ENCODE measurements around the gene NLGN1. TPM values are rescaled to one million over a fixed set of nuclear protein-coding genes. Genes with fewer than 3 reads are reported as not detected.

NLGN1 gene
- total RNA-seq, 1 donor from 2014 or later = 34.8 TPM

DNA sequence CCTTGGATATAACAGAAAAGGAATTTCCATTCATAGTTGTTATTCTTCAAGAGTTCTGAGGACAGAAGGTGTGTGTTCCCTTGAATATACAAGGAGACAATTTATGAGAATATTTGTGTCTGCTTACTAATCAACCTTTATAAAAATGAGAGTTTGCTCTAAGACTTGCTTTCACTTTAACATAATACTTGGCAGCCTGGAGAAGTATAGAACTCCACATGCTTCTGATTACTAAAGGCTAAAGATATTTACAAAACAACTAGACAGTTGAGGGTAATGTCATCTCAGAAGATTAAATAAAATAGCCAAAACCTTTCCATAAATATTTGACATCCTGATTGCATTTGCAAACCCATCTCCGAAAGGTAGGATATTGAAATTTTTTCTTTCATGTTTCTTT is 734.5 kb downstream of the NLGN1 start:
- Mint-ChIP-seq H3K36me3 (no peaks in the 10 kb centered on the region), H3K9me3 (no peaks in the 10 kb centered on the region), H3K27me3 (ENCODE audit: insufficient read depth, low read depth) (no peaks in the 10 kb centered on the region), H3K27ac (no peak overlapping the region), H3K4me1 (no peaks in the 10 kb centered on the region), H3K4me3 (no peak overlapping the region)
- no peaks in the 10 kb centered on the region for H3K36me3 ChIP-seq
- no peak overlapping the region for H3K27ac ChIP-seq
- H3F3A ChIP-seq (ENCODE audit: low read depth) = no peaks in the 10 kb centered on the region
- H3K4me3 ChIP-seq = no peak overlapping the region
- no peaks in the 10 kb centered on the region for H3K4me1 ChIP-seq
- no peaks in the 10 kb centered on the region for H4K20me1 ChIP-seq (ENCODE audit: low read depth)
- H2AFZ ChIP-seq (replicated peaks) = no peak overlapping the region
- DNase-seq (ENCODE audit: low spot score) = no peak
- H3K9ac ChIP-seq = no peak overlapping the region
- H3K27me3 ChIP-seq = no peaks in the 10 kb centered on the region
- no peak for TF ChIP-seq EZH2 (IDR thresholded peaks at IDR 0.05)
- no peak for TF ChIP-seq EZH2phosphoT487 (IDR thresholded peaks at IDR 0.05)
- TF ChIP-seq, protein P1, sequence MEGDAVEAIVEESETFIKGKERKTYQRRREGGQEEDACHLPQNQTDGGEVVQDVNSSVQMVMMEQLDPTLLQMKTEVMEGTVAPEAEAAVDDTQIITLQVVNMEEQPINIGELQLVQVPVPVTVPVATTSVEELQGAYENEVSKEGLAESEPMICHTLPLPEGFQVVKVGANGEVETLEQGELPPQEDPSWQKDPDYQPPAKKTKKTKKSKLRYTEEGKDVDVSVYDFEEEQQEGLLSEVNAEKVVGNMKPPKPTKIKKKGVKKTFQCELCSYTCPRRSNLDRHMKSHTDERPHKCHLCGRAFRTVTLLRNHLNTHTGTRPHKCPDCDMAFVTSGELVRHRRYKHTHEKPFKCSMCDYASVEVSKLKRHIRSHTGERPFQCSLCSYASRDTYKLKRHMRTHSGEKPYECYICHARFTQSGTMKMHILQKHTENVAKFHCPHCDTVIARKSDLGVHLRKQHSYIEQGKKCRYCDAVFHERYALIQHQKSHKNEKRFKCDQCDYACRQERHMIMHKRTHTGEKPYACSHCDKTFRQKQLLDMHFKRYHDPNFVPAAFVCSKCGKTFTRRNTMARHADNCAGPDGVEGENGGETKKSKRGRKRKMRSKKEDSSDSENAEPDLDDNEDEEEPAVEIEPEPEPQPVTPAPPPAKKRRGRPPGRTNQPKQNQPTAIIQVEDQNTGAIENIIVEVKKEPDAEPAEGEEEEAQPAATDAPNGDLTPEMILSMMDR (IDR thresholded peaks at IDR 0.05) = no peak
- no peaks in the 10 kb centered on the region for H3K79me2 ChIP-seq (ENCODE audit: low read depth)
- no peak overlapping the region for H3K4me2 ChIP-seq
- no peaks in the 10 kb centered on the region for H3K9me3 ChIP-seq (ENCODE audit: low read depth)

DNA sequence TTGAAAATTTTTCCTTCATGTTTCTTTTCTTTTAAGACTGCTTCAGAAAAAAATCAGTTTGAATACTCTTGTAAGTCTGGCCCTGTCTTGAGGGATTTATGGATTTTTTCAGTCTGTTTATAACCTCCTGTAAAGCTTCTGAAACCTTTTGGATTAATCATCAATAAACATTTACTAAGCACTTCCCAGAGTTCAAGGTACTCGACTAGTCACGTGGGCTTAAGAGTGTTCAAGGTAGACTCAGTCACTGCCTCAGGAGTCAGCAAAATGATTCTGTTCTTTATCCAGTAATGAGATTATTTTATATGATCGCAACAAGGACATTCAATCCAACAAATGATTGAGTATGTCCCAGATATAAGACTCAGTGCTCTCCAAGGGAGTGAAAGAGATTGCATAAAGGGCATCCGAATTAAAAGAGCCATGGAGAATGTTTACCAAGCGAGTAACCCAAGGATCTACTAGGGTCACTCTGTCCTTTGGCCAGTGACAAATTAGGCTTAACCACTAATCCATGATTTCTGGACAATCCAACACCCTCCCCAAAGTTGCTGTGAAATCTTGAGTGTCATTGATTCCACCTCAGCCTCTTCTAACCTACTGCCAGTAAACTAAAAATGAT is 735.0 kb downstream of the NLGN1 start:
- H3K9me3 ChIP-seq (ENCODE audit: low read depth) = no peaks in the 10 kb centered on the region
- H3K9me3 Mint-ChIP-seq = no peaks in the 10 kb centered on the region
- H3K27ac Mint-ChIP-seq = no peak overlapping the region
- H3K36me3 ChIP-seq = no peaks in the 10 kb centered on the region
- no peaks in the 10 kb centered on the region for H3K4me1 ChIP-seq
- H3K4me1 Mint-ChIP-seq = no peaks in the 10 kb centered on the region
- H3K27me3 Mint-ChIP-seq (ENCODE audit: insufficient read depth, low read depth) = no peaks in the 10 kb centered on the region
- H3K4me3 ChIP-seq = no peak overlapping the region
- no peak overlapping the region for H3K4me3 Mint-ChIP-seq
- H2AFZ ChIP-seq (replicated peaks) = no peak overlapping the region
- no peaks in the 10 kb centered on the region for H3K79me2 ChIP-seq (ENCODE audit: low read depth)
- H3K27me3 ChIP-seq = no peaks in the 10 kb centered on the region
- H3F3A ChIP-seq (ENCODE audit: low read depth) = no peaks in the 10 kb centered on the region
- H3K36me3 Mint-ChIP-seq = no peaks in the 10 kb centered on the region
- no peak overlapping the region for H3K9ac ChIP-seq
- H3K27ac ChIP-seq = no peak overlapping the region
- no peak overlapping the region for H3K4me2 ChIP-seq
- no peak for DNase-seq (ENCODE audit: low spot score)
- TF ChIP-seq EZH2phosphoT487 (IDR thresholded peaks at IDR 0.05) = no peak
- TF ChIP-seq, protein P1 (IDR thresholded peaks at IDR 0.05) = no peak
- no peak for TF ChIP-seq EZH2 (IDR thresholded peaks at IDR 0.05)
- H4K20me1 ChIP-seq (ENCODE audit: low read depth) = no peaks in the 10 kb centered on the region

DNA sequence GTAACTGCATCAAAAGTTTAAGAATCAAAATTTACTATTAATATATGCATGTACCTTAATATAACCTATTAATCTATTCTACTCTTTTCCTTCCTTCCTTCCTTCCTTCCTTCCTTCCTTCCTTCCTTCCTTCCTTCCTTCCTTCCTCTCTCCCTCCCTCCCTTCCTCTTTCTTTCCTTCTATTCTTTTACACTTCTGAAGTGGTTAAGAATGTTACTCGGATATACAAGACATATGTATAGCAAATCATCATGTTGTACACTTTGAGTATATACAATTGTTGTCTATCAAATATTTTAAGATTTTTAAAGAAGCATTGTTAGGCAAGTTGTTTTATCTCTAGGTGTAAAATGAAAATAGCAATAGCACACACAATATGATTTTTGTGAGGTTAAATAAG is 748.5 kb downstream of the NLGN1 start:
- H3K36me3 ChIP-seq = no peaks in the 10 kb centered on the region
- H3K27me3 ChIP-seq = no peaks in the 10 kb centered on the region
- no peak overlapping the region for H3K4me2 ChIP-seq
- no peaks in the 10 kb centered on the region for H3K4me1 ChIP-seq
- no peak for TF ChIP-seq EZH2phosphoT487 (IDR thresholded peaks at IDR 0.05)
- TF ChIP-seq, protein P1 (IDR thresholded peaks at IDR 0.05) = no peak
- TF ChIP-seq EZH2 (IDR thresholded peaks at IDR 0.05) = no peak
- H3K4me3 ChIP-seq = no peak overlapping the region
- H3K79me2 ChIP-seq (ENCODE audit: low read depth) = no peaks in the 10 kb centered on the region
- no peaks in the 10 kb centered on the region for H4K20me1 ChIP-seq (ENCODE audit: low read depth)
- H3K4me3 Mint-ChIP-seq = no peak overlapping the region
- H3K4me1 Mint-ChIP-seq = no peaks in the 10 kb centered on the region
- no peak overlapping the region for H3K9ac ChIP-seq
- H3K9me3 ChIP-seq (ENCODE audit: low read depth) = no peaks in the 10 kb centered on the region
- no peaks in the 10 kb centered on the region for H3K36me3 Mint-ChIP-seq
- no peak overlapping the region for H3K27ac Mint-ChIP-seq
- no peak for DNase-seq (ENCODE audit: low spot score)
- H3K27ac ChIP-seq = no peak overlapping the region
- H3F3A ChIP-seq (ENCODE audit: low read depth) = no peaks in the 10 kb centered on the region
- no peak overlapping the region for H2AFZ ChIP-seq (replicated peaks)
- no peaks in the 10 kb centered on the region for H3K27me3 Mint-ChIP-seq (ENCODE audit: insufficient read depth, low read depth)
- no peaks in the 10 kb centered on the region for H3K9me3 Mint-ChIP-seq
